Progenitor cell of endocrine pancreas (in vitro differentiated cells): ENCODE measurements around the gene PAK5. TPM values are rescaled to one million over a fixed set of nuclear protein-coding genes. Genes with fewer than 3 reads are reported as not detected.
A peak's percentile ranks its signal among the peaks of the same experiment; 100 is the strongest.

Experiments
- DNase-seq: peaks from one replicate; pipeline ENCODE4 v3.0.0; 2021; ENCODE audit warnings: low spot score; ENCODE audit not compliant: unreplicated experiment
- H3K27ac Mint-ChIP-seq: 2 replicates; pipeline ENCODE4 v1.8.0; 2021; ENCODE audit warnings: mild to moderate bottlenecking, moderate library complexity, mixed read lengths
- H3K27me3 Mint-ChIP-seq: 2 replicates; pipeline ENCODE4 v1.8.0; 2021; ENCODE audit warnings: mixed read lengths
- H3K36me3 Mint-ChIP-seq: 2 replicates; pipeline ENCODE4 v1.8.0; 2022; ENCODE audit warnings: mixed read lengths; ENCODE audit not compliant: insufficient read depth
- H3K4me1 Mint-ChIP-seq: 2 replicates; pipeline ENCODE4 v1.8.0; 2021; ENCODE audit warnings: low read depth, mixed read lengths
- H3K4me3 Mint-ChIP-seq: 2 replicates; pipeline ENCODE4 v1.8.0; 2021; ENCODE audit warnings: low read depth, mild to moderate bottlenecking, moderate library complexity, mixed read lengths
- H3K9me3 Mint-ChIP-seq: 2 replicates; pipeline ENCODE4 v1.8.0; 2021; ENCODE audit warnings: low read depth, mixed read lengths
- total RNA-seq: library from RNA; stranded (reverse); gene quantifications from 2 replicates; pipeline ENCODE4 v1.2.1, GENCODE V29; 2021
- TF ChIP-seq, protein P1 (sequence below): fragments of 200-600 bp; sonication (generic); IDR thresholded peaks from one replicate; pipeline ENCODE4 v1.5.0; 2021; ENCODE audit warnings: antibody characterized with exemption, mild to moderate bottlenecking; ENCODE audit not compliant: unreplicated experiment

The PAK5 gene
- total RNA-seq, 1 donor from 2014 or later, result 12.2 TPM

DNA sequence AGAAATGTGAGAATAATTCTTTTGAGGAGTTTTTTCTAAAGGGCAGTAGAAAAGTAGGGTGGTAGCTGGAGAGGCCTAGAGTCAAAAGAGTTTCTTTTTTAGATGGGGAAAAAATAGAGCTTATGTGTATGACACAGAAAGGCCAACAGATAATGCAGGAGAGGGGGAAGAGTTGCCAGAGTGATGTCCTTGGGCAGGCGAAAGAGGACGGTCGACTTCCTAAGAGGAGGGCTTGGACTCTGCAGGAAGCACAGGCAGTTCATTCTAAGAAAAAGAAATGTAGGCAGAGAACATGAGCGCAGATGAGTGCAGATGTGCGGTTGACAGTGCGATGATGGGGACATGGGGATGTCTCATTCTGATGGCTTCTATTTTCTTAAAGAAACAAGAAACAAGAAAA is 68.9 kb downstream of the PAK5 start:
- H3K27ac Mint-ChIP-seq, result no peak overlapping the region
- H3K4me1 Mint-ChIP-seq, result no peaks in the 10 kb centered on the region

DNA sequence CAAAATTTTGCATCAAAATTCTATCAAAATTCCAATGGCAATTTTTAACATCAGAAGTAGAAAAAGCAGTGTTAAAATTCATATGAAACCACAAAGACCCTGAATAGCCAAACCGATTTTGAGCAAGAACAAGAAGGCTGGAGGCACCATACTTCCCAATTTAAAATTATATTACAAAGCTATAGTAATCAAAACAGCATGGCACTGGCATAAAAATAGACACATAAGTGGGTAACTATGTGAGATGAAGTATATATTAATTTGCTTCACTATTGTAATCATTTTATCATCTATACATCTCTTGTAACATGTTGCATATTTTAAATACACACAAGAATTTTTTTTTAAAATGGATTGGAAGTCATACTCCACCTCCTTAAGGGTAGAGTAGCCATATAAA is 77.4 kb downstream of the PAK5 start:
- DNase-seq, result no peak
- Mint-ChIP-seq H3K27ac (no peak overlapping the region), H3K27me3 (no peaks in the 10 kb centered on the region), H3K4me3 (no peak overlapping the region), H3K9me3 (peaks cover 22% of the 10 kb centered on the region), H3K4me1 (peaks cover 29% of the 10 kb centered on the region), H3K36me3 (peaks cover 10% of the 10 kb centered on the region)
- TF ChIP-seq, protein P1, sequence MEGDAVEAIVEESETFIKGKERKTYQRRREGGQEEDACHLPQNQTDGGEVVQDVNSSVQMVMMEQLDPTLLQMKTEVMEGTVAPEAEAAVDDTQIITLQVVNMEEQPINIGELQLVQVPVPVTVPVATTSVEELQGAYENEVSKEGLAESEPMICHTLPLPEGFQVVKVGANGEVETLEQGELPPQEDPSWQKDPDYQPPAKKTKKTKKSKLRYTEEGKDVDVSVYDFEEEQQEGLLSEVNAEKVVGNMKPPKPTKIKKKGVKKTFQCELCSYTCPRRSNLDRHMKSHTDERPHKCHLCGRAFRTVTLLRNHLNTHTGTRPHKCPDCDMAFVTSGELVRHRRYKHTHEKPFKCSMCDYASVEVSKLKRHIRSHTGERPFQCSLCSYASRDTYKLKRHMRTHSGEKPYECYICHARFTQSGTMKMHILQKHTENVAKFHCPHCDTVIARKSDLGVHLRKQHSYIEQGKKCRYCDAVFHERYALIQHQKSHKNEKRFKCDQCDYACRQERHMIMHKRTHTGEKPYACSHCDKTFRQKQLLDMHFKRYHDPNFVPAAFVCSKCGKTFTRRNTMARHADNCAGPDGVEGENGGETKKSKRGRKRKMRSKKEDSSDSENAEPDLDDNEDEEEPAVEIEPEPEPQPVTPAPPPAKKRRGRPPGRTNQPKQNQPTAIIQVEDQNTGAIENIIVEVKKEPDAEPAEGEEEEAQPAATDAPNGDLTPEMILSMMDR, result no peak

More for the DNA sequence above, 68.9 kb downstream of the PAK5 start:
- H3K4me3 Mint-ChIP-seq, result no peak overlapping the region
- H3K36me3 Mint-ChIP-seq, result peaks cover 1% of the 10 kb centered on the region
- TF ChIP-seq, protein P1, result no peak
- no peaks in the 10 kb centered on the region for H3K9me3 Mint-ChIP-seq
- H3K27me3 Mint-ChIP-seq, result no peaks in the 10 kb centered on the region
- no peak for DNase-seq

DNA sequence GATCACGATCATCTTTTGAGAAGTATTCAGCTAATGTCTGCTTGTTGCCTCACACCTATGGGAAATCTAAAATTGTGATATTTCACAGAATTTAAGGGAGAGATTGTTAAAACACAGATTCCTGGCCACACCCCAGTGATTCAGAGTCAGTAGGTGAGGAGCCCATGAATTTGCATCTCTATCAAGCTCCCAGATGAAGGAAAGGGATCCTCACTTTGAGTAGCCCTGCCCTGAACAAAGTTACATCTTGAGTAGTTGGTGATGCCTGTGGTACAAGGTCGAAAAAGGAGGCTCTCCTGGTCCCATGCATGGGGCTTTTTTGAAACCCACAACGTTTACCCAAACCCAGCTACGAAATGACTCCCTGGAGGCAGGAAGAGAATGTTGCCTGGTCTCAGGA is 79.5 kb downstream of the PAK5 start:
- Mint-ChIP-seq H3K27ac (no peak overlapping the region), H3K4me3 (no peak overlapping the region), H3K27me3 (no peaks in the 10 kb centered on the region), H3K4me1 (peaks cover 31% of the 10 kb centered on the region), H3K36me3 (peaks cover 10% of the 10 kb centered on the region), H3K9me3 (peaks cover 22% of the 10 kb centered on the region)
- DNase-seq, result no peak
- TF ChIP-seq, protein P1, result no peak

DNA sequence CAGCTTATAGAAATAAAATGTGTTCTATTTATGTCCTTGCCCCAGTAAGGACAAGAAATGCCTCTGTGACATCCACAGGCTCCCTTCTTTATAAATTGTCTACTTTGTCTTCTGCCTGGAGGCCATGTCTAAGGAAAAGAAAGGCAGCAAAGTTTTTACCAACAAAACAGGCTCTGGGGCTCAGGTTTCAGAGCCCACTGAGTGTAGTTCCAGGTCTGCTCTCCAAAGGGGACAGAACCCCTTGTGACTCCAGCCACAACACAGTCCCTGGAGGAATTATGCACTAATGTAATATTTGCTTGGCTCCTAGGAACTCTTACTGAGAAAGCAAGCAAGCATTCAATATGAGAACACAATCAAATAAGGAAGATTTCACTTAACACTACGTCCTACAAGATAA is 80.1 kb downstream of the PAK5 start:
- H3K36me3 Mint-ChIP-seq, result peaks cover 10% of the 10 kb centered on the region
- no peak overlapping the region for H3K4me3 Mint-ChIP-seq
- peaks cover 22% of the 10 kb centered on the region for H3K9me3 Mint-ChIP-seq
- DNase-seq, result no peak
- H3K4me1 Mint-ChIP-seq, result peaks cover 31% of the 10 kb centered on the region
- TF ChIP-seq, protein P1, result no peak
- H3K27me3 Mint-ChIP-seq, result no peaks in the 10 kb centered on the region
- peak overlapping the region; percentile 47 for H3K27ac Mint-ChIP-seq

DNA sequence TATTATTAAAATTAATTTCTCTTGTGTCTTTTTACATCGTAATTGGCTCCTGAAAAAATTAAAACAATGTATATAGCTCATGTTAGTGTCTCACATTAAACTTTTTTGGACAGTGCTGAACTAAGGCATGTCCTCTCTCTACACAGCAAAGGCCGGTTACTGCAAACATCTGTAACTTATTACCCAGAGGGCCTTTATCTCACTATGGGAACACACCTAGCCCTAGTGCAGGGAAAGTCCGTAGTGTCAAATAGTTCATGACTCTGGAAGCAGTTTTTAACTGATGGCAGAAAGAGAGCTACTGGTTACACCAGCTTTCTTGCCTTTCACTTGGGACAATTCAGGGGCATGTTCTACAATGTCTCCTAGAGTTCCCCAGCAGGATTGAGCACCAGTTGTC is 82.2 kb downstream of the PAK5 start:
- H3K4me1 Mint-ChIP-seq, result peaks cover 31% of the 10 kb centered on the region
- H3K9me3 Mint-ChIP-seq, result peaks cover 10% of the 10 kb centered on the region
- peaks cover 3% of the 10 kb centered on the region for H3K36me3 Mint-ChIP-seq
- no peak for DNase-seq
- TF ChIP-seq, protein P1, result no peak
- no peak overlapping the region for H3K27ac Mint-ChIP-seq
- no peaks in the 10 kb centered on the region for H3K27me3 Mint-ChIP-seq
- no peak overlapping the region for H3K4me3 Mint-ChIP-seq
